Astrocyte (in vitro differentiated cells and primary cell): ENCODE data around the gene CDKAL1.

Source experiments
- EZH2 ChIP-seq: IDR thresholded peaks from 2 replicates; pipeline ENCODE4 v1.6.1; 2012; ENCODE audit warnings: mild to moderate bottlenecking, low read length, inconsistent platforms; ENCODE audit not compliant: insufficient read depth
- TF ChIP-seq, protein P1 (sequence below): IDR thresholded peaks from 2 replicates; pipeline ENCODE4 v1.5.1; 2011; ENCODE audit warnings: low read depth, mild to moderate bottlenecking, inconsistent platforms, low read length, moderate library complexity; ENCODE audit not compliant: insufficient read depth

DNA sequence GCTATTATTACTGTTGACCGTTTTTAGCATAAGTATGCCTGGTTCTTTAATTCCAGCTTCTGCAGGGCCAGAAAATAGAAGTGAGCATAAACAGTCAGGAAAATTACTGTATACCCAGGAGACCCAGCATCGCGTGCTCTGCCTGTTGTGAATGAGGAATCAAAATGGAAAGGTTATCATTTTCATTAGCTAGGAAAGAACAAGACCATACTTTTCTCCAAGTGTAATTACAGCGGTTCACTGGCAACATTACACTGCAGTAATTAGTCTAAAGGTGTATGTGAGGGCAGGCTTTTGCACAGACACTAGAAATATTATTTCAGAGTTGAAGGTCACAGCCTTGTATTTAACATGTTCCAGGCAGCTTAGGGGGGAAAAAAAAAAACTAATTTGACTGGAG, 655.5 kb downstream of the CDKAL1 start:
- TF ChIP-seq, protein P1, sequence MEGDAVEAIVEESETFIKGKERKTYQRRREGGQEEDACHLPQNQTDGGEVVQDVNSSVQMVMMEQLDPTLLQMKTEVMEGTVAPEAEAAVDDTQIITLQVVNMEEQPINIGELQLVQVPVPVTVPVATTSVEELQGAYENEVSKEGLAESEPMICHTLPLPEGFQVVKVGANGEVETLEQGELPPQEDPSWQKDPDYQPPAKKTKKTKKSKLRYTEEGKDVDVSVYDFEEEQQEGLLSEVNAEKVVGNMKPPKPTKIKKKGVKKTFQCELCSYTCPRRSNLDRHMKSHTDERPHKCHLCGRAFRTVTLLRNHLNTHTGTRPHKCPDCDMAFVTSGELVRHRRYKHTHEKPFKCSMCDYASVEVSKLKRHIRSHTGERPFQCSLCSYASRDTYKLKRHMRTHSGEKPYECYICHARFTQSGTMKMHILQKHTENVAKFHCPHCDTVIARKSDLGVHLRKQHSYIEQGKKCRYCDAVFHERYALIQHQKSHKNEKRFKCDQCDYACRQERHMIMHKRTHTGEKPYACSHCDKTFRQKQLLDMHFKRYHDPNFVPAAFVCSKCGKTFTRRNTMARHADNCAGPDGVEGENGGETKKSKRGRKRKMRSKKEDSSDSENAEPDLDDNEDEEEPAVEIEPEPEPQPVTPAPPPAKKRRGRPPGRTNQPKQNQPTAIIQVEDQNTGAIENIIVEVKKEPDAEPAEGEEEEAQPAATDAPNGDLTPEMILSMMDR = no peak
- no peak for TF ChIP-seq EZH2
